Heart left ventricle (tissue), 16 donors: ENCODE results near the gene MANEAL. TPM values are rescaled to one million over a fixed set of nuclear protein-coding genes. Genes with fewer than 3 reads are reported as not detected.

Experiments used
- ATAC-seq, 4 donors: fragments of 200-7000 bp; cut with Tn5 transposase; one replicate each; pipeline ENCODE4 v1.9.1; 2020 to 2022; ENCODE audit warnings: moderate library complexity in 4 of 4, mild to moderate bottlenecking in 3 of 4, moderate number of reproducible peaks in 1 of 4
- DNase-seq, 5 donors: peaks; one replicate each; pipeline ENCODE4 v3.0.0-alpha.2; 2020
- H3K27ac ChIP-seq, 12 donors: fragments of 200-600 bp; sonication (generic) in 4 of 12; one replicate each; pipeline versions ENCODE4 v1.5.0 to v1.8.0; 2016 to 2022; ENCODE audit warnings: mild to moderate bottlenecking in 2 of 12
- H3K27me3 ChIP-seq, 9 donors: fragments of 200-600 bp; sonication (generic) in 2 of 9; one replicate each; pipeline versions ENCODE4 v1.5.1 to v1.8.0; 2016 to 2022; ENCODE audit warnings: mild to moderate bottlenecking in 3 of 9
- H3K36me3 ChIP-seq, 9 donors: fragments of 200-600 bp; sonication (generic) in 2 of 9; one replicate each; pipeline versions ENCODE4 v1.5.0 to v1.8.0; 2018 to 2022; ENCODE audit warnings: mild to moderate bottlenecking in 2 of 9
- H3K4me1 ChIP-seq, 12 donors: fragments of 200-600 bp; sonication (generic) in 4 of 12; one replicate each; pipeline versions ENCODE4 v1.5.0 to v1.8.0; 2016 to 2022; ENCODE audit warnings: mild to moderate bottlenecking in 3 of 12
- H3K4me3 ChIP-seq, 12 donors: fragments of 200-600 bp; sonication (generic) in 4 of 12; one replicate each; pipeline versions ENCODE4 v1.5.0 to v1.8.0; 2017 to 2022; ENCODE audit warnings: mild to moderate bottlenecking in 9 of 12, moderate library complexity in 4 of 12
- H3K9me3 ChIP-seq, 12 donors: fragments of 200-600 bp; sonication (generic) in 4 of 12; one replicate each; pipeline versions ENCODE4 v1.5.0 to v1.8.0; 2016 to 2022; ENCODE audit warnings: mild to moderate bottlenecking in 1 of 12
- CTCF ChIP-seq, 12 donors: fragments of 200-600 bp; sonication (generic) in 4 of 12; IDR thresholded peaks; one replicate each; pipeline versions ENCODE4 v1.5.0 to v1.8.0; 2018 to 2022; ENCODE audit warnings: antibody characterized with exemption in 12 of 12, mild to moderate bottlenecking in 5 of 12
- POLR2A ChIP-seq, 2 donors: fragments of 450-650 bp; IDR thresholded peaks; one replicate each; pipeline ENCODE4 v1.6.1; 2017; ENCODE audit warnings: antibody characterized with exemption in 2 of 2, mild to moderate bottlenecking in 2 of 2, moderate library complexity in 2 of 2
- WGBS, 4 donors: extraction: QIAGEN DNeasy Blood & Tissue Kit in 2 of 4; methylation state at CpG; one replicate each; pipeline versions ENCODE4 v1.1.5 to v1.1.7; 2013 to 2018; 5-methylcytosine and 5-hydroxymethylcytosine counted together
- intact Hi-C, 10 donors: fragments of 100-400 bp; cut with DNase I; formaldehyde crosslinking; loops; one replicate each; pipeline versions ENCODE4 v1.11.1 to v1.14.2; 2022
- polyA plus RNA-seq, 2 donors: library from polyadenylated mRNA; stranded (reverse); fragments of 200-250 nt; gene quantifications; one replicate each; pipeline ENCODE4 v1.2.3, GENCODE V29; 2013
- total RNA-seq, 9 donors: library from RNA; depleted of rRNA in 2 of 9; stranded (reverse); fragments of >200 nt in 2 of 9; fragmentation: NEBNext Ultra II Directional in 3 of 9; extraction: Animal tissue kit (Norgen Biotek cat#: 25700) in 3 of 9; gene quantifications; one replicate each; pipeline versions ENCODE4 v1.1.0 to v1.2.4, GENCODE V29; 2016 to 2023
- donor health status: ischemic (EF 13 %, LVEDD 7.1; RV severe dilation, severe dysfunction).
- donor health status: healthy with polysubstance abuse.
- donor health status: DM: no; HTN: yes; CAD: no.
- donor health status: DM: no; HTN: no; CAD: no.
- donor health status: ischemic (EF 25% LVEDD 6.9; RV normal size, moderate dysfunction).
- donor health status: ischemic (EF 25% LVEDD 5.7; RV mildly dilated, moderate dysfunction).
- donor health status: healthy.
- donor health status: DM: yes; HTN: yes; CAD: no.
- donor health status: ischemic (EF 35%, LVEDD 5.7; RV mildly dilated, moderate dysfunction).
- donor health status: nonischemic (EF 11% LVEDD 7.7; RV severe dilation, severe dysfunction).
- donor health status: DM: yes; HTN: yes; CAD: no.
- donor health status: PGD.
- donor health status: ischemic (EF 29% LVEDD 5.4; RV normal size, mild dysfunction).
- donor health status: nonischemic (EF 23%, LVEDD 6.1; RV moderate dilation, normal function).

Gene MANEAL
- total and polyA plus RNA-seq, 11 donors, result 0.53 to 2.9 (median 0.97) TPM

GRCh38 chr1:37822906-37823815 is 29.5 kb downstream of the MANEAL start:
- H3K27ac ChIP-seq, result no peak overlapping the region
- H3K4me3 ChIP-seq, result no peak overlapping the region
- intact Hi-C loops, result no loop called here
- ATAC-seq (no peak), DNase-seq (no peak)
- no peak for TF ChIP-seq CTCF (IDR thresholded peaks at IDR 0.05)
- no peak for TF ChIP-seq POLR2A (IDR thresholded peaks at IDR 0.05)
- peaks cover 0 to 86% (median 74%) of the 10 kb centered on the region in 9 donors for H3K36me3 ChIP-seq
- 92 to 94% (median 92%) methylated on average over 9 of the region's 9 CpGs for WGBS, 4 donors
- no peaks in the 10 kb centered on the region for H3K9me3 ChIP-seq
- H3K27me3 ChIP-seq, result no peaks in the 10 kb centered on the region
- H3K4me1 ChIP-seq, result peaks cover 0 to 19% (median 0%) of the 10 kb centered on the region in 12 donors

- H3K36me3 ChIP-seq, result peaks cover 0 to 90% (median 75%) of the 10 kb centered on the region in 9 donors
- no peak for ATAC-seq
- no peak overlapping the region for H3K27ac ChIP-seq
- no peaks in the 10 kb centered on the region for H3K27me3 ChIP-seq
- intact Hi-C loops, result no loop called here
- H3K9me3 ChIP-seq, result no peaks in the 10 kb centered on the region
- H3K4me3 ChIP-seq, result no peak overlapping the region
- no peak for DNase-seq
- H3K4me1 ChIP-seq, result peaks cover 0 to 19% (median 0%) of the 10 kb centered on the region in 12 donors
- no peak for TF ChIP-seq CTCF (IDR thresholded peaks at IDR 0.05)
- WGBS, 4 donors, result 93 to 96% (median 94%) methylated on average over 2 of the region's 2 CpGs
Observed at GRCh38 chr1:37824001-37824400, 30.4 kb downstream of the MANEAL start.

DNA sequence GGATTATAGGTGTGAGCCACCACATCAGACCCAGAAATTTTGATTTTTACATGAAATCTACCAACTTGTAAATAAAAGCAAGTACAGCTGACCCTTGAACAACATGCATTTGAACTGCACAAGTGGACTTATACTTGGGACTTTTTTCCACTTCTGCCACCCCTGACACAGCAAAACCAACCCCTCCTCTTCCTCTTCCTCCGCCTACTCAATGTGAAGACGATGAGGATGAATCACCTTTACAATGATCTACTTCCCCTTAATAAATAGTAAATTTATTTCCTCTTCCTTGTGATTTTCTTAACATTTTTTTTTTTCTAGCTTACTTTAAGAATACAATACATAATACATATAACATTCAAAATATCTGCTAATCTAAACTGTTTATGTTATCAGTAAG is 31.9 kb downstream of the MANEAL start:
- H3K36me3 ChIP-seq, result peaks cover 0 to 91% (median 75%) of the 10 kb centered on the region in 9 donors

More for the DNA sequence above, 31.9 kb downstream of the MANEAL start:
- intact Hi-C loops, result no loop called here
- DNase-seq (no peak), ATAC-seq (no peak)
- WGBS, 4 donors, result 68 to 86% (median 73%) methylated on average over 2 of the region's 2 CpGs
- Histone ChIP-seq H3K9me3 (no peaks in the 10 kb centered on the region), H3K4me1 (peaks cover 0 to 19% (median 0%) of the 10 kb centered on the region in 12 donors), H3K4me3 (no peak overlapping the region), H3K27ac (peak overlapping the region in 1 of 12 donors; percentile 27), H3K27me3 (no peaks in the 10 kb centered on the region)
- TF ChIP-seq CTCF (IDR thresholded peaks at IDR 0.05), result no peak
- no peak for TF ChIP-seq POLR2A (IDR thresholded peaks at IDR 0.05)
